Natural killer cell (primary cell): ENCODE data around the gene ABL1. TPM values are rescaled to one million over a fixed set of nuclear protein-coding genes. Genes with fewer than 3 reads are reported as not detected.

ENCODE experiments used
- ATAC-seq, 3 donors: fragments of 150-1000 bp in 2 of 3; fragments of 200-7000 bp in 1 of 3; cut with Tn5 transposase; 1 replicate in 1 of 3; 2 replicates in 2 of 3; pipeline ENCODE4 v1.10.0; 2021; ENCODE audit warnings: mild to moderate bottlenecking in 2 of 3, moderate library complexity in 2 of 3
- DNase-seq, 2 donors: peaks; one replicate each; pipeline versions ENCODE4 v3.0.0 to v3.0.0-alpha.2; 2013 to 2021; ENCODE audit warnings: mixed read lengths in 1 of 2
- H3K27ac ChIP-seq: one replicate; pipeline ENCODE4 v1.5.1; 2013; ENCODE audit warnings: mild to moderate bottlenecking, low read length
- H3K27me3 ChIP-seq: one replicate; pipeline ENCODE4 v1.6.1; 2013; ENCODE audit warnings: low read length; ENCODE audit not compliant: control insufficient read depth, insufficient read depth
- H3K36me3 ChIP-seq: one replicate; pipeline ENCODE4 v1.6.1; 2013; ENCODE audit warnings: low read length; ENCODE audit not compliant: control insufficient read depth, insufficient read depth
- H3K4me1 ChIP-seq: one replicate; pipeline ENCODE4 v1.6.1; 2013; ENCODE audit warnings: low read length; ENCODE audit not compliant: control insufficient read depth, insufficient read depth
- H3K4me3 ChIP-seq: one replicate; pipeline ENCODE4 v1.5.1; 2013; ENCODE audit warnings: low read length
- H3K9me3 ChIP-seq: one replicate; pipeline ENCODE4 v1.6.1; 2013; ENCODE audit warnings: low read length; ENCODE audit not compliant: control insufficient read depth, insufficient read depth
- H3K27ac Mint-ChIP-seq, 2 donors: one replicate each; pipeline ENCODE4 v1.8.0; 2022; ENCODE audit warnings: mild to moderate bottlenecking in 2 of 2, mixed read lengths in 2 of 2, moderate library complexity in 1 of 2
- H3K27me3 Mint-ChIP-seq, 2 donors: one replicate each; pipeline ENCODE4 v1.8.0; 2022; ENCODE audit warnings: low read depth in 2 of 2, mixed read lengths in 2 of 2
- H3K36me3 Mint-ChIP-seq: one replicate; pipeline ENCODE4 v1.8.0; 2022; ENCODE audit warnings: mixed read lengths
- H3K4me1 Mint-ChIP-seq, 2 donors: one replicate each; pipeline ENCODE4 v1.8.0; 2022; ENCODE audit warnings: mixed read lengths in 2 of 2
- H3K4me3 Mint-ChIP-seq: one replicate; pipeline ENCODE4 v1.8.0; 2022; ENCODE audit warnings: mild to moderate bottlenecking, moderate library complexity, mixed read lengths
- H3K9me3 Mint-ChIP-seq, 2 donors: one replicate each; pipeline ENCODE4 v1.8.0; 2022; ENCODE audit warnings: mixed read lengths in 2 of 2
- WGBS: methylation state at CpG from one replicate; pipeline ENCODE4 v1.1.7; 2013; ENCODE audit warnings: missing lambda C conversion rate; ENCODE audit not compliant: insufficient coverage; 5-methylcytosine and 5-hydroxymethylcytosine counted together
- intact Hi-C: fragments of 100-400 bp; cut with micrococcal nuclease; formaldehyde crosslinking; loops from one replicate; pipeline ENCODE4 v1.14.2; 2022
- total RNA-seq, 4 donors: library from RNA; stranded (reverse); fragments of 120-200 nt in 1 of 4; gene quantifications; one replicate each; pipeline versions ENCODE4 v1.2.3 to v1.2.4, GENCODE V29; 2013 to 2022
- TF ChIP-seq, protein P1 (sequence below): fragments of 200-600 bp; IDR thresholded peaks from one replicate; pipeline ENCODE4 v1.8.0; 2022; ENCODE audit warnings: antibody characterized with exemption

Gene ABL1
- total RNA-seq, 3 donors from 2014 or later (not counting 1 experiment from before 2014, with no cell fraction given) = 49.7 to 65.6 (median 53.8) TPM

DNA sequence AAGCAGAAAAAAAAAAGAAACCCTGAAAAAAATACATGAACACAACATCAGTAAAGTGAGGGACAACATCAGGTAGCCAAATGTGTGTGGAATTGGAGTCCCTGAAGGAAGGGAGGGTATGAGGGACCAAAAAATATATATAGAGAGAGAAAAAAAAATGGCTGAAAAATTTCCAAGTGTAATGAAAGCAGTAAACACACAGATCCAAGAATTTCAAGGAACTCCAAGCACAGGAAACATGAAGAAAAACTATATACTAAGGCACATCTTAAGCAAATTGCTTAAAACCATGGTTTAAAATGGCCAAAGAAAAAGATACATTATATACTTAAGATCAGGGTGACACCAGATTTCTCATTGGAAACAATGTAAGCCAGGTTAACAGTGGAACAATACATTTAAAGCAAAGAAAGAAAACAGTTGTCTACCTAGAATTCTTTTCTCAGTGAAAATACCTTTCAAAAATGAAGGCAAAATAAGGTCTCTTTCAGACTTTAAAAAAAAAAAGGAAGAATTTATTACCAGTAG, 24.4 kb upstream of the ABL1 start:
- Histone ChIP-seq H3K36me3 (no peaks in the 10 kb centered on the region), H3K27me3 (no peaks in the 10 kb centered on the region), H3K4me3 (no peak overlapping the region), H3K9me3 (no peaks in the 10 kb centered on the region), H3K4me1 (peaks cover 10% of the 10 kb centered on the region), H3K27ac (no peak overlapping the region)
- intact Hi-C loops = no loop called here
- DNase-seq (no peak), ATAC-seq (no peak)
- Mint-ChIP-seq H3K4me3 (no peak overlapping the region), H3K27me3 (no peaks in the 10 kb centered on the region), H3K36me3 (no peaks in the 10 kb centered on the region), H3K27ac (no peak overlapping the region), H3K4me1 (peaks cover 10 to 14% of the 10 kb centered on the region in 2 donors), H3K9me3 (no peaks in the 10 kb centered on the region)
- TF ChIP-seq, protein P1, sequence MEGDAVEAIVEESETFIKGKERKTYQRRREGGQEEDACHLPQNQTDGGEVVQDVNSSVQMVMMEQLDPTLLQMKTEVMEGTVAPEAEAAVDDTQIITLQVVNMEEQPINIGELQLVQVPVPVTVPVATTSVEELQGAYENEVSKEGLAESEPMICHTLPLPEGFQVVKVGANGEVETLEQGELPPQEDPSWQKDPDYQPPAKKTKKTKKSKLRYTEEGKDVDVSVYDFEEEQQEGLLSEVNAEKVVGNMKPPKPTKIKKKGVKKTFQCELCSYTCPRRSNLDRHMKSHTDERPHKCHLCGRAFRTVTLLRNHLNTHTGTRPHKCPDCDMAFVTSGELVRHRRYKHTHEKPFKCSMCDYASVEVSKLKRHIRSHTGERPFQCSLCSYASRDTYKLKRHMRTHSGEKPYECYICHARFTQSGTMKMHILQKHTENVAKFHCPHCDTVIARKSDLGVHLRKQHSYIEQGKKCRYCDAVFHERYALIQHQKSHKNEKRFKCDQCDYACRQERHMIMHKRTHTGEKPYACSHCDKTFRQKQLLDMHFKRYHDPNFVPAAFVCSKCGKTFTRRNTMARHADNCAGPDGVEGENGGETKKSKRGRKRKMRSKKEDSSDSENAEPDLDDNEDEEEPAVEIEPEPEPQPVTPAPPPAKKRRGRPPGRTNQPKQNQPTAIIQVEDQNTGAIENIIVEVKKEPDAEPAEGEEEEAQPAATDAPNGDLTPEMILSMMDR = no peak

DNA sequence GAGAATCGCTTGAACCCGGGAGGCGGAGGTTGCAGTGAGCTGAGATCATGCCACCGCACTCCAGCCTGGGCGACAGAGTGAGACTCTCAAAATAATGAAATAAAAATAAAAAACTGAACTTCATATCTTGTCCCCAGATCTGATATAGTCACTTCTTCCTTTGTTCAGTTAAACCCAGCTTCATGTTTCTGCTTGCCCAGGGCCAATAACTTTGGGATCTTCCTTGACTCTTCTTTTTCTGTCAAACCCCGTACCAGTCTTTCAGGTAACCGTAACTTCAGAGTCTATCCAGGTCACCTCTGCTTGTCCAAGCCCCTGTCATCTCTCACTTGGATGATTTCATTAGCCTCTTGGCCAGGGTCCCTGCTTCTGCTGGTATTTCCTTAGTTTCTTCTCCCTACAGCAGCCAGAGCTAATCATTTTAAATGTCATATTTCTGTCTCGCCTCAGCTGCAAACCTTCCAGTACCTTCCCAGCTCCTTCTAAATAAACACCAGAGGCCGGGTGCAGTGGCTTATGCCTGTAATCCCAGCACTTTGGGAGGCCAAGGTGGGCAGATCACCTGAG, 19.7 kb upstream of the ABL1 start:
- Mint-ChIP-seq H3K9me3 (peaks cover 0 to 3% of the 10 kb centered on the region in 2 donors), H3K27me3 (no peaks in the 10 kb centered on the region), H3K4me1 (peaks cover 0 to 5% of the 10 kb centered on the region in 2 donors), H3K36me3 (no peaks in the 10 kb centered on the region), H3K27ac (no peak overlapping the region), H3K4me3 (no peak overlapping the region)
- intact Hi-C loops = no loop called here
- no peaks in the 10 kb centered on the region for H3K27me3 ChIP-seq
- no peaks in the 10 kb centered on the region for H3K36me3 ChIP-seq
- no peaks in the 10 kb centered on the region for H3K9me3 ChIP-seq
- ATAC-seq = no peak
- H3K4me3 ChIP-seq = no peak overlapping the region
- no peak overlapping the region for H3K27ac ChIP-seq
- DNase-seq = no peak
- H3K4me1 ChIP-seq = no peaks in the 10 kb centered on the region
- TF ChIP-seq, protein P1 = no peak
- WGBS = 99% methylated on average over 9 of the region's 9 CpGs

GRCh38 chr9:130817914-130818313, 17.1 kb upstream of the ABL1 start:
- no peak overlapping the region for H3K27ac Mint-ChIP-seq
- H3K9me3 Mint-ChIP-seq = peaks cover 0 to 3% of the 10 kb centered on the region in 2 donors
- no peak overlapping the region for H3K4me3 ChIP-seq
- no peaks in the 10 kb centered on the region for H3K27me3 ChIP-seq
- intact Hi-C loops = no loop called here
- DNase-seq (no peak), ATAC-seq (no peak)
- no peaks in the 10 kb centered on the region for H3K4me1 ChIP-seq
- no peak overlapping the region for H3K27ac ChIP-seq
- peaks cover 5% of the 10 kb centered on the region in 2 donors for H3K4me1 Mint-ChIP-seq
- no peaks in the 10 kb centered on the region for H3K36me3 ChIP-seq
- no peaks in the 10 kb centered on the region for H3K27me3 Mint-ChIP-seq
- no peaks in the 10 kb centered on the region for H3K36me3 Mint-ChIP-seq
- H3K4me3 Mint-ChIP-seq = no peak overlapping the region
- H3K9me3 ChIP-seq = no peaks in the 10 kb centered on the region
- 98% methylated on average over 6 of the region's 6 CpGs for WGBS
- TF ChIP-seq, protein P1 = no peak
